Right lobe of liver (tissue), 4 donors: ENCODE results near the gene NOS1AP.

Experiments
- CTCF ChIP-seq, 4 donors: fragments of 200-600 bp in 3 of 4; fragments of 450-650 bp in 1 of 4; IDR thresholded peaks; one replicate each; pipeline versions ENCODE4 v1.5.1 to v1.8.0; 2016 to 2022; ENCODE audit warnings: antibody characterized with exemption in 4 of 4, mild to moderate bottlenecking in 2 of 4
- POLR2A ChIP-seq: fragments of 450-650 bp; IDR thresholded peaks from one replicate; pipeline ENCODE4 v1.6.1; 2017; ENCODE audit warnings: antibody characterized with exemption, mild to moderate bottlenecking
- donor health status: DM: no; HTN: no; CAD: no.
- donor health status: DM: no; HTN: no; CAD: no.
- donor health status: DM: no; HTN: yes; CAD: no.

- TF ChIP-seq CTCF (IDR thresholded peaks at IDR 0.05): no peak
- TF ChIP-seq POLR2A: no peak
These were observed 99.7 kb downstream of the NOS1AP start for GRCh38 chr1:162169031-162169790.
